Activated naive CD8-positive, alpha-beta T cell treated with anti-CD3 and anti-CD28 coated beads, Interleukin-2, amount 50 U/mL, for 24 hours (primary cell): ENCODE results near the gene PRPF39.

Experiments
- ATAC-seq: fragments of 150-1000 bp; cut with Tn5 transposase; one replicate; pipeline ENCODE4 v1.10.0; 2021
- DNase-seq: peaks from one replicate; pipeline ENCODE4 v3.0.0; 2021
- H3K27ac Mint-ChIP-seq: one replicate; pipeline ENCODE4 v1.8.0; 2021; ENCODE audit warnings: mild to moderate bottlenecking, mixed read lengths
- H3K27me3 Mint-ChIP-seq: one replicate; pipeline ENCODE4 v1.8.0; 2021; ENCODE audit warnings: mixed read lengths
- H3K36me3 Mint-ChIP-seq: one replicate; pipeline ENCODE4 v1.8.0; 2021; ENCODE audit warnings: low read depth, mixed read lengths
- H3K4me1 Mint-ChIP-seq: one replicate; pipeline ENCODE4 v1.8.0; 2021; ENCODE audit warnings: mixed read lengths
- H3K4me3 Mint-ChIP-seq: one replicate; pipeline ENCODE4 v1.8.0; 2021; ENCODE audit warnings: mild to moderate bottlenecking, moderate library complexity, mixed read lengths
- H3K9me3 Mint-ChIP-seq: one replicate; pipeline ENCODE4 v1.8.0; 2021; ENCODE audit warnings: mixed read lengths

PRPF39 gene, protein sequence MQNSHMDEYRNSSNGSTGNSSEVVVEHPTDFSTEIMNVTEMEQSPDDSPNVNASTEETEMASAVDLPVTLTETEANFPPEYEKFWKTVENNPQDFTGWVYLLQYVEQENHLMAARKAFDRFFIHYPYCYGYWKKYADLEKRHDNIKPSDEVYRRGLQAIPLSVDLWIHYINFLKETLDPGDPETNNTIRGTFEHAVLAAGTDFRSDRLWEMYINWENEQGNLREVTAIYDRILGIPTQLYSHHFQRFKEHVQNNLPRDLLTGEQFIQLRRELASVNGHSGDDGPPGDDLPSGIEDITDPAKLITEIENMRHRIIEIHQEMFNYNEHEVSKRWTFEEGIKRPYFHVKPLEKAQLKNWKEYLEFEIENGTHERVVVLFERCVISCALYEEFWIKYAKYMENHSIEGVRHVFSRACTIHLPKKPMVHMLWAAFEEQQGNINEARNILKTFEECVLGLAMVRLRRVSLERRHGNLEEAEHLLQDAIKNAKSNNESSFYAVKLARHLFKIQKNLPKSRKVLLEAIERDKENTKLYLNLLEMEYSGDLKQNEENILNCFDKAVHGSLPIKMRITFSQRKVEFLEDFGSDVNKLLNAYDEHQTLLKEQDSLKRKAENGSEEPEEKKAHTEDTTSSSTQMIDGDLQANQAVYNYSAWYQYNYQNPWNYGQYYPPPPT

DNA sequence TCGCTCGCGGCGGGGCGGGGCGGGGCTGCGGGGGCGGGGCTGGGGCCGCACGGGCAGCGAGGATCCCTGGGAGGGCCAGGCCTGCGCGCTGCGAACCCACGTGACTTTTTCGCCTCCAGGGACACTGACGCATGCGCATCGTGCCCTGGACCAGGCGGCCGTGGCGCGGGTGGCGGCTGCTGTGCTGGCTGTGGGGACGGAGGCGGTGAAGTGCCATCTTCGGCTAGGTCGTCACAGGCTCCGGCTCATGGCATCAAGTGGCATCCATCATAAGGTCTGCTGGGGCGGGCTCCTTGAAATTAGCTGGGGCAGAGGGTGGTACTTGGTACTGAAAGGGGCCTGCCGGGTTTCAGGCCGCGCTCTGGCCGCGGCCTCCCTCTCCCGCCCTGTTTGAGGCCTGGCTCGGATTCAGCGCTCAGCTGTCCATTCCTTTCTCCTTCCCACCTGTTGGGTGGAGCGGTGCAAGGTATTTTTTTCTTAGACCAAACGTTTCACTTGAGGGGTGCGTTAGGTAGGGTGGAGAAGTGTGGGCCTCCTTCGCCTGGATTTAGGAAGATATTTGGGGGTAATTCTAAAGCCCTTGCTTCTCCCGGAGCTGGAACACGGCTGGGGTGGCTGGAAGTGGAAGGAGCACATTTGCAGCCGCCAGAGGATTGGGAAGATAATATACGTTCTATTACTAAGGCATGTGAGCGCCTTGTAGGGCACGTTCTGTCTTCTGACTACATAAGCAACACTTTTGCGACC is at the start of gene PRPF39:
Gene PRPF39 (plus strand): TSS at position 141 of the 747 bp plus-strand sequence. CDS start 11,124 bp downstream, outside the sequence.
- H3K27ac Mint-ChIP-seq, result peak within 1 kb of the TSS; percentile 93
- ATAC-seq (peak; percentile 93), DNase-seq (peak; percentile 96)
- H3K27me3 Mint-ChIP-seq, result no peaks in the 10 kb centered on the region
- H3K4me1 Mint-ChIP-seq, result peaks cover 50% of the 10 kb centered on the region
- H3K4me3 Mint-ChIP-seq, result peak within 1 kb of the TSS; percentile 94
- H3K9me3 Mint-ChIP-seq, result no peaks in the 10 kb centered on the region
- H3K36me3 Mint-ChIP-seq, result peaks cover 25% of the 10 kb centered on the region

DNA sequence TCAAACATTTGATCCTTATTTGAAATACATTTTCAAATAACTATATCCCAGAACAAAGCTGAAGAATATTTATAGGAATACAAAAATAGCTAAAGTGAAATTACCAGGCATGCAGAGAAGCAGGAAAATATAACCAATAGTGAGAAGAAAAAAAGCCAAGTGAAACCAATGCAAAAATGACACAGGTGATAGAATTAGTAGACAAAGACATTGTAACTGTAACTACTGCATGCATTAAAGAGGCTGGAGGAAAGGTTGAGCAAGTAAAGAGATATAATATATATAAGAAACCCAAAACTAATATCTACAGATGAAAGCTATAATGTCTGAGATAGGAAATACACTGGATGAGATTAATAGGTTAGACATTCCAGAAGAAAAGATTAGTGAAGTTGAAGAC is 49.2 kb upstream of the PRPF39 start:
- Mint-ChIP-seq H3K4me3 (no peak overlapping the region), H3K4me1 (no peaks in the 10 kb centered on the region), H3K9me3 (no peaks in the 10 kb centered on the region), H3K36me3 (peaks cover 15% of the 10 kb centered on the region), H3K27ac (no peak overlapping the region), H3K27me3 (no peaks in the 10 kb centered on the region)
- ATAC-seq (no peak), DNase-seq (no peak)

DNA sequence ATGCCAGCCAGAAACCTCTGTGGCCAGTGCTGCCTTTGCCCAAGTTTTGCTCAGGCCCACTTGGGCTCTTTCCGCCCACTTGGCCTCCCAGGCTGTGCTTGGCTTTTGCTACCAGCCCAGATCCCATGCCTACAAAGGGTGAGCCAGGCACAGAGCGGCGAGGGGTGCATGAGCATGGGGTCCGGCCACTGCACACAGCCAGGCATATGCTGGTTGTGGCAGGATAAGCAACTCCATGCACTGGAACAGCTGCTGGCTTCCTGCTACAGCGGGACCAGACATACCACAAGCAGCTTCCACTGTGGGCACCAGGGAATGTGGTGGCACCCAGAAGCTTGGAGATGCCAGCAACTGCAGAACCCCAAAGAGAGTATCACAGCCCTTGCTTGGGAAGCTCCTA is 45.7 kb upstream of the PRPF39 start:
- Mint-ChIP-seq H3K9me3 (no peaks in the 10 kb centered on the region), H3K27ac (no peak overlapping the region), H3K4me3 (no peak overlapping the region), H3K36me3 (peaks cover 11% of the 10 kb centered on the region), H3K27me3 (no peaks in the 10 kb centered on the region), H3K4me1 (no peaks in the 10 kb centered on the region)
- ATAC-seq (no peak), DNase-seq (no peak)

DNA sequence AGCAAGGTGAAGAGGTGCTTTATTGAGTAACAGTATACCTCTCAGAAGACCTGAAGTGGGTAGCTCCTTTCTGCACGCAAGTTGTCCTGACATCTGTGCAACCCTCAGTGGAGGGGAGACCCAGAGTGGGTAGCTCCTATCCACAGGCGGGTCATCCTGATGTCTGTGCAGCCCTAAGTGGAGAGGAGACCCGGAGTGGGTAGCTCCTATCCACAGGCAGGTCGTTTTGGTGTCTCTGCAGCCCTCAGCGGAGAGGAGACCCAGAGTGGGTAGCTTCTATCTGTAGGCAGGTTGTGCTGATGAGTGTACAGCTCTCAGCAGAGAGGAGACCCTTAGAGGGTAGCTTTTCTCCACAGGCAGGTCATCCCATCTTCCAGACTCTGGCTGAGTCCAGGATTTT is 45.1 kb upstream of the PRPF39 start:
- H3K27me3 Mint-ChIP-seq, result no peaks in the 10 kb centered on the region
- H3K4me3 Mint-ChIP-seq, result no peak overlapping the region
- no peak for DNase-seq
- no peaks in the 10 kb centered on the region for H3K9me3 Mint-ChIP-seq
- no peak for ATAC-seq
- H3K36me3 Mint-ChIP-seq, result peaks cover 9% of the 10 kb centered on the region
- H3K27ac Mint-ChIP-seq, result no peak overlapping the region
- H3K4me1 Mint-ChIP-seq, result no peaks in the 10 kb centered on the region

DNA sequence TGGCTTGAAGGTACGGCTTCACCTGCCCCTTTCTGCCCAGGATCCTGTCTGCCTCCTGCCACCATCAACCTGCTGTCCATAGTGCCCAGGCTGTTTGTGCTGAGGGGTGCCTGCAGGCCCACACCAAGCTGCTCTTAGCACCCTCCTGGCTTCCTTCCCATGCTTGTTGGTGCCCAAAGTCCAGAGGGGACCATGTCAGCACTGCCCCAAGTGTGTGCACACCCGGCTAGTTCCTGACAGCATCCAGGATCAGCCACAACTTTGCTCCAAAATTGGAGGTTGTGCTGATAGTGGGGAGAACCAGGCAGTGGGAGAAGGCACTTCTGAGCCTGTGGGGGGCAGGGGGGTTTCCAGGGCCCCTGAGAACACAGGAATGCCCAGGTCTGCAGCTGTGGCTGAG is 44.5 kb upstream of the PRPF39 start:
- Mint-ChIP-seq H3K36me3 (peaks cover 9% of the 10 kb centered on the region), H3K27me3 (no peaks in the 10 kb centered on the region), H3K27ac (no peak overlapping the region), H3K4me3 (no peak overlapping the region), H3K4me1 (no peaks in the 10 kb centered on the region), H3K9me3 (no peaks in the 10 kb centered on the region)
- DNase-seq, result no peak
- ATAC-seq, result no peak

- ATAC-seq (no peak), DNase-seq (no peak)
- no peaks in the 10 kb centered on the region for H3K4me1 Mint-ChIP-seq
- H3K4me3 Mint-ChIP-seq, result no peak overlapping the region
- H3K27ac Mint-ChIP-seq, result no peak overlapping the region
- H3K36me3 Mint-ChIP-seq, result peaks cover 7% of the 10 kb centered on the region
- no peaks in the 10 kb centered on the region for H3K9me3 Mint-ChIP-seq
- no peaks in the 10 kb centered on the region for H3K27me3 Mint-ChIP-seq
Observed at GRCh38 chr14:45041641-45042040, 42.3 kb upstream of the PRPF39 start.

DNA sequence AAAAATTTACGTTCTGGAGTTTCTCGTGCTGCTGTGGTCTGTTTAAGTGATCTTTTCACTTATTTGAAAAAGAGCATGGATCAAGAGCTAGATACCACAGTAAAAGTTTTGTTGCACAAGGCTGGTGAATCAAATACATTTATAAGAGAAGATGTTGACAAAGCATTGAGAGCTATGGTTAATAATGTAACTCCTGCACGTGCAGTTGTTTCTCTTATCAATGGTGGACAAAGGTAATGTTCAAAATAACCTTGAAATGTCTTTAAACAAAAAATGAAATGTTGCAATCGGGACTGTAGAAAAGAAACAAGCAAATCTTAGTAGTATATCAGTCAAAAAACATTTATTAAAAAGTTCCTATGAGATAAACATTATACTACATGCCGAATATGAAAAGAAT is 39.3 kb upstream of the PRPF39 start:
- H3K36me3 Mint-ChIP-seq, result peaks cover 6% of the 10 kb centered on the region
- H3K4me3 Mint-ChIP-seq, result no peak overlapping the region
- H3K27ac Mint-ChIP-seq, result no peak overlapping the region
- no peaks in the 10 kb centered on the region for H3K4me1 Mint-ChIP-seq
- no peak for ATAC-seq
- no peaks in the 10 kb centered on the region for H3K9me3 Mint-ChIP-seq
- no peak for DNase-seq
- no peaks in the 10 kb centered on the region for H3K27me3 Mint-ChIP-seq

- no peak for DNase-seq
- no peaks in the 10 kb centered on the region for H3K9me3 Mint-ChIP-seq
- H3K36me3 Mint-ChIP-seq, result peaks cover 7% of the 10 kb centered on the region
- H3K27me3 Mint-ChIP-seq, result no peaks in the 10 kb centered on the region
- H3K27ac Mint-ChIP-seq, result no peak overlapping the region
- H3K4me3 Mint-ChIP-seq, result no peak overlapping the region
- no peak for ATAC-seq
- H3K4me1 Mint-ChIP-seq, result no peaks in the 10 kb centered on the region
Observed at GRCh38 chr14:45048385-45048784, 35.5 kb upstream of the PRPF39 start.

DNA sequence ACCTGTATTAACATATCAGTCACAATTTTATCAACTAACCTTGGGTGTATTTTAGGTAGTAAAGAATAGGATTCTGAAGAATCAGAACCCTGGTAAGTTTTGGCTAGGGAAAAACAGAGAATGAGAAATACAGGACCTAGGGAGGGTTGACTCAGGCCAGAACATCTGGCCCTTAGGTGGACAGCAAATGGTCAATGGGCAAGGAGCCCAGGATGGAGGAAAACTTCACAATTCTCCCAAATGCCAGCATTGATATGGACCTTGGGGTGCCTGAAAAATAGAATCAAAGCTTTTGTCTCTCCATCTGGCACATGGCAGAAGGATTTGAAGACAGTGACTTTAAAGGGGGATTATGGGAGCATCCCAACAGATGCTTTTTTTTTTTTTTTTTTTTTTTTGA is 32.7 kb upstream of the PRPF39 start:
- no peak overlapping the region for H3K27ac Mint-ChIP-seq
- no peak for DNase-seq
- peaks cover 5% of the 10 kb centered on the region for H3K9me3 Mint-ChIP-seq
- H3K27me3 Mint-ChIP-seq, result no peaks in the 10 kb centered on the region
- no peaks in the 10 kb centered on the region for H3K4me1 Mint-ChIP-seq
- ATAC-seq, result no peak
- peaks cover 20% of the 10 kb centered on the region for H3K36me3 Mint-ChIP-seq
- H3K4me3 Mint-ChIP-seq, result no peak overlapping the region

- Mint-ChIP-seq H3K27ac (no peak overlapping the region), H3K36me3 (peaks cover 20% of the 10 kb centered on the region), H3K27me3 (no peaks in the 10 kb centered on the region), H3K4me3 (no peak overlapping the region), H3K4me1 (no peaks in the 10 kb centered on the region), H3K9me3 (peaks cover 6% of the 10 kb centered on the region)
- ATAC-seq, result no peak
- no peak for DNase-seq
Observed at GRCh38 chr14:45051896-45052295, 32.0 kb upstream of the PRPF39 start.

DNA sequence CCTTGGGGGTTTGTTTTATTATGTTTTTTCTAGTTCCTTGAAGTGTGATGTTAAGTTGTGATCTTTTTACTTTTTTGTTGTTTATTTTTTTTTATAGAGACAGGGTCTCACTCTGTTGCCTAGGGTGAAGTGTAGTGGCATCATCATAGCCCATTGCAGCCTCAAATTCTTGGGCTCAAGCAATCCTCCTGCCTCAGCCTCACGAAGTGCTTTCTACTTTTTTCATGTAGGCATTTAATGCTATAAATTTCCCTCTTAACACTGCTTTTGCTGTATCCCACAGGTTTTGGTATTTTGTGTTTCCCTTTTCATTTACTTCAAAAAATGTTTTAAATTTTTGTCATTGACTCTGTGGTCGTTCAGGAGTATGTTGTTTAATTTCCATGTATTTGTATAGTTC is 26.6 kb upstream of the PRPF39 start:
- Mint-ChIP-seq H3K27me3 (no peaks in the 10 kb centered on the region), H3K27ac (no peak overlapping the region), H3K9me3 (peaks cover 15% of the 10 kb centered on the region), H3K36me3 (peaks cover 30% of the 10 kb centered on the region), H3K4me3 (no peak overlapping the region), H3K4me1 (no peaks in the 10 kb centered on the region)
- DNase-seq (no peak), ATAC-seq (no peak)

DNA sequence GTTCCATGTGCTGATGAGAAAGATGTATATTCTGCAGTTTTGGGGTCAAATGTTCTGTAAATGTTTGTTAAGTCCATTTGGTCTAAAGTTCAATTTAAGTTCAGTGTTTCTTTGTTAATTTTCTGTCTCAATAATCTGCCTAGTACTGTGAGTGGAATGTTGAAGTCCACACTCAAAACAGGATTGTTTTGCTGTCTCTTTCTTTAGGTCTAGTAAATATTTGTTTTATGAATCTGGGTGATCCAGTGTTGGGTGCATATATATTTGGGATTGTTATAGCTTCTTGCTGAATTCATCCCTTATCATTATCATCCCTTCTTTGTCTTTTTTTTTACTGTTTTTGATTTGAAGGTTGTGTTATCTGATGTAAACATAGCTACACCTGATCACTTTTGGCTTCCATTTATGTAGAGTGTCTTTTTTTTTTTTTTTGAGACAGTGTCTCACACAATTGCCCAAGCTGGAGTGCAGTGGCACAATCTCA is 26.0 kb upstream of the PRPF39 start:
- no peaks in the 10 kb centered on the region for H3K27me3 Mint-ChIP-seq
- peaks cover 15% of the 10 kb centered on the region for H3K9me3 Mint-ChIP-seq
- no peaks in the 10 kb centered on the region for H3K4me1 Mint-ChIP-seq
- DNase-seq (no peak), ATAC-seq (no peak)
- H3K36me3 Mint-ChIP-seq, result peaks cover 32% of the 10 kb centered on the region
- H3K27ac Mint-ChIP-seq, result no peak overlapping the region
- no peak overlapping the region for H3K4me3 Mint-ChIP-seq

DNA sequence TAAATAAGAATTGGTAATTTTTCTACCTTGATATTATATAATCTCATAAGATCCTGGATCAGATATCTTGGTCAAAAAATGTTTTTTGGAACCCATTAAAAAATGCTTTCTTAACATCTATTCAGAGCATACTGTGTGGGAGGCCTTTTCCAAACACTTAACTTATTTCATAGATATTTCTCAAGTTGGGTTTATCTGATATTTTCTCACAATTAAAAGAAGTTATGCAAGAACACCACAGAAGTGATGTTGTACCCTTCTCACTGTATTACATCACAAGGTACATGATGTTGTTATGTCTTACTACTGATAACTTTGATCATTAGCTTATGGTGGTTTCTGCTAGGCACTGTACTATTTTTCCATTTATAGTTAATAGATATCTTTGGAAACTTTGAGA is 23.4 kb upstream of the PRPF39 start:
- H3K4me3 Mint-ChIP-seq, result no peak overlapping the region
- H3K27ac Mint-ChIP-seq, result no peak overlapping the region
- H3K36me3 Mint-ChIP-seq, result peaks cover 28% of the 10 kb centered on the region
- DNase-seq (no peak), ATAC-seq (no peak)
- no peaks in the 10 kb centered on the region for H3K27me3 Mint-ChIP-seq
- peaks cover 10% of the 10 kb centered on the region for H3K9me3 Mint-ChIP-seq
- no peaks in the 10 kb centered on the region for H3K4me1 Mint-ChIP-seq

DNA sequence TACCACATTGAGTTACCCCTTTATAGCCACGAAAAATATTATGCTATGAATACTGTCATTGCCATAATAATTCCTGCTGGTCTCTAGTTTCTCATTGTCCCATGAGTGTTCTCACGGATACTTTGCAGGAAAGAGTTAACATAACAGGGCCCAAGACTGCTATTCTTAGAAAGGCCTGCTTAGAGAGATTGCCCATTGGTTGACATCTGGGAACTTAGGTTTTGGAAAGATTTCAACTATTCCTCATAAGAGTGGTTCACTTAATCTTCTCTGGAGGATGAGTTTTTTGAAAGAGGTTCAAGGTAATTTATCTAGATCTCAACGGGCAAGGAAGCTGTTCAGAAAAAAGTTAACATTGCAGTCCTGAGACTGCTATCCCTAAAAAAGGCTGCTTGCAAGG is 18.4 kb upstream of the PRPF39 start:
- Mint-ChIP-seq H3K27me3 (no peaks in the 10 kb centered on the region), H3K27ac (no peak overlapping the region), H3K4me1 (no peaks in the 10 kb centered on the region), H3K36me3 (peaks cover 11% of the 10 kb centered on the region), H3K9me3 (no peaks in the 10 kb centered on the region), H3K4me3 (no peak overlapping the region)
- DNase-seq, result no peak
- no peak for ATAC-seq

DNA sequence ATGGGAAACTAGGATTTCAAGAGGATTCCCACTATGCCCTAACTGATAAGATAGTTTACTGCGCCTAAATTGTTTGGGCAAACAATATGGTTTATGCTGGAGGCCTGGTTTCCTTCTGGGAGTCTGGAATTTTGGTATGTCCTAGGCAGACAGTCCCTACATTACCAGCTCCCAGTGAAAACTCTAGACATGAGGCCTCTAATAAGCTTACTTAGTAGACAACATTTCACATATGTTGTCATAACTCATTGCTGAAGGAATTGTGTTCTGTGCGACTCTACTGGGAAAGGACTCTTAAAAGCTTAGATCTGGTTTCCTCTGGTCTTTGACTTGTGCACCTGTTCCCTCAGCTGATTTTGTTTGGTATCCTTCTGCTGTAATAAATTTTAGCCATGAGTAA is 18.0 kb upstream of the PRPF39 start:
- Mint-ChIP-seq H3K9me3 (no peaks in the 10 kb centered on the region), H3K4me3 (no peak overlapping the region), H3K27ac (no peak overlapping the region), H3K36me3 (peaks cover 11% of the 10 kb centered on the region), H3K4me1 (no peaks in the 10 kb centered on the region), H3K27me3 (no peaks in the 10 kb centered on the region)
- DNase-seq (no peak), ATAC-seq (no peak)
